OCI-LY7 (cell line): ENCODE results near the gene SSU72. TPM values are rescaled to one million over a fixed set of nuclear protein-coding genes. Genes with fewer than 3 reads are reported as not detected.

ENCODE experiments used
- BruUV-seq: library from RNA; stranded (reverse); fragments of 400-500 nt; replicated peaks from 2 replicates; lab custom pipeline; 2021; lab: Mats Ljungman, UMichigan
- CTCF ChIA-PET: fragments of 300-600 bp; sonication (Branson Sonifier 250); formaldehyde crosslinking; loops from one replicate; lab custom pipeline; 2022; ENCODE audit warnings: antibody characterized with exemption; ENCODE audit not compliant: unreplicated experiment; lab: Charles Lee
- POLR2A ChIA-PET: fragments of 300-600 bp; sonication (Branson Sonifier 250); formaldehyde crosslinking; loops from one replicate; lab custom pipeline; 2022; ENCODE audit warnings: antibody characterized with exemption; lab: Charles Lee
- DNase-seq: peaks from one replicate; pipeline ENCODE4 v3.0.0-alpha.2; 2015; ENCODE audit warnings: low spot score
- H2AFZ ChIP-seq: fragments of 200-600 bp; sonication (generic), shearing (Covaris generic); 2 replicates; pipeline ENCODE4 v1.6.1; 2014; ENCODE audit warnings: mild to moderate bottlenecking, antibody characterized with exemption, low read length, moderate library complexity
- H3K27ac ChIP-seq: fragments of 200-600 bp; sonication (generic); 2 replicates; pipeline ENCODE4 v1.5.1; 2014; ENCODE audit warnings: mixed run types, low read depth, mild to moderate bottlenecking, moderate library complexity, low read length, inconsistent platforms; ENCODE audit not compliant: poor library complexity, severe bottlenecking
- H3K36me3 ChIP-seq: fragments of 200-600 bp; sonication (generic); 2 replicates; pipeline ENCODE4 v1.6.1; 2014; ENCODE audit warnings: mild to moderate bottlenecking, antibody characterized with exemption, low read length, moderate library complexity, mixed read lengths; ENCODE audit not compliant: insufficient read depth
- H3K4me1 ChIP-seq: fragments of 200-600 bp; sonication (generic); 2 replicates; pipeline ENCODE4 v1.5.1; 2014; ENCODE audit warnings: mild to moderate bottlenecking, low read length; ENCODE audit not compliant: insufficient read depth, poor library complexity, severe bottlenecking
- H3K4me2 ChIP-seq: fragments of 200-600 bp; sonication (generic); 2 replicates; pipeline ENCODE4 v1.6.1; 2014; ENCODE audit warnings: mild to moderate bottlenecking, low read length
- H3K4me3 ChIP-seq: fragments of 200-600 bp; sonication (generic); 2 replicates; pipeline ENCODE4 v1.5.1; 2014; ENCODE audit warnings: mild to moderate bottlenecking, low read depth, low read length; ENCODE audit not compliant: poor library complexity, severe bottlenecking
- H3K79me2 ChIP-seq: fragments of 200-600 bp; sonication (generic); 2 replicates; pipeline ENCODE4 v1.6.1; 2016; ENCODE audit warnings: low read depth, mild to moderate bottlenecking, low read length, moderate library complexity, mixed read lengths; ENCODE audit not compliant: insufficient read depth
- H3K9me2 ChIP-seq: fragments of 200-600 bp; sonication (generic); 2 replicates; pipeline ENCODE4 v1.6.1; 2016; ENCODE audit warnings: mild to moderate bottlenecking, low read length, mixed read lengths; ENCODE audit not compliant: insufficient read depth
- H3K9me3 ChIP-seq: fragments of 200-600 bp; sonication (generic); 2 replicates; pipeline ENCODE4 v1.6.1; 2014; ENCODE audit warnings: mild to moderate bottlenecking, mixed run types, low read length, mixed read lengths
- H4K20me1 ChIP-seq: fragments of 200-600 bp; sonication (generic); 2 replicates; pipeline ENCODE4 v1.6.1; 2014; ENCODE audit warnings: mild to moderate bottlenecking, antibody characterized with exemption, low read length, moderate library complexity, mixed read lengths; ENCODE audit not compliant: insufficient read depth
- CTCF ChIP-seq: fragments of 200-600 bp; sonication (generic); conservative IDR thresholded peaks from 2 replicates; pipeline ENCODE4 v1.5.1; 2014; ENCODE audit warnings: mild to moderate bottlenecking, antibody characterized with exemption, low read length, moderate library complexity, mixed read lengths
- EZH2phosphoT487 ChIP-seq: fragments of 200-600 bp; sonication (generic); IDR thresholded peaks from 2 replicates; pipeline ENCODE4 v1.6.1; 2018; ENCODE audit warnings: low read depth, borderline replicate concordance, mild to moderate bottlenecking, mixed run types, antibody characterized with exemption, low read length, moderate library complexity, mixed read lengths
- intact Hi-C: fragments of 100-400 bp; cut with micrococcal nuclease; formaldehyde crosslinking; loops from one replicate; pipeline ENCODE4 v1.10.0; 2022; ENCODE audit not compliant: unreplicated experiment
- total RNA-seq, 2 experiments: library from RNA; depleted of rRNA in 1 of 2; stranded (reverse); fragments of >200 nt in 1 of 2; shearing (Covaris generic) in 1 of 2; gene quantifications; 2 replicates each; pipeline ENCODE4 v1.2.3, GENCODE V29; 2014 to 2022

Gene SSU72
- total RNA-seq, 2 experiments from 2014 or later: 97.7 to 149 TPM

- intact Hi-C loops: no loop called here
- ChIA-PET POLR2A (no interaction called here), CTCF (no interaction called here)
- Histone ChIP-seq H3K27ac (no peak overlapping the region), H3K36me3 (no peaks in the 10 kb centered on the region), H4K20me1 (no peaks in the 10 kb centered on the region), H3K4me3 (no peak overlapping the region), H3K9me2 (no peaks in the 10 kb centered on the region), H3K79me2 (no peaks in the 10 kb centered on the region), H3K9me3 (no peaks in the 10 kb centered on the region), H2AFZ (no peak overlapping the region), H3K4me2 (no peak overlapping the region), H3K4me1 (no peaks in the 10 kb centered on the region)
- no peak for DNase-seq
- BruUV-seq: no TSS peak
- TF ChIP-seq CTCF (no peak), EZH2phosphoT487 (no peak)
Measured at GRCh38 chr1:1582585-1583346, 8.1 kb upstream of the SSU72 start.

DNA sequence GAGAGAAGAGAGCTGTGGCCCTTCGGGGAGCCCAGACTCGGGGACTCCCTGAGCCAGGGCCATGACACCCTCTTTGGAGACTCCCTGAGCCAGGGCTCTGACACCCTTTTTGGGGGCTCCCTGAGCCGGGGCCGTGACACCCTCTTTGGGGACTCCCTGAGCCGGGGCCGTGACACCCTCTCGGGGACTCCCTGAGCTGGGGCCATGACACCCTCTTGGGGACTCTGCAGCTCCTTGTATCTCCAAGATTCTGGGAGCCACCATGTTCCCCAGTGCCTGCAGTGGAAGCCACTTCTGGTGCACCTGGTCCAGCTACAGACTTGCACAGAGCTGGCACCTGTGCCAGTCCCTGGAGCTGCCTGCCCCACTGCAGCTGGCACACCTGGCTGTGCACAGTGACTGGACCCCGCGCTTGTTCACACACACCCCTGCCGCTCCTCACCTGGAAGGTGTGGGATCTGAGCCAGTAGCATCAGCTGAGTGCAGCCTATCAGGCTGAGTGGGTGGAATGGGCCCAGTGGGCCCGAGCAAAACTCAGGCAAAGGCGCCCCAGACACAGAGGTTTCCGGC lies 3.8 kb upstream of the SSU72 start:
- peaks cover 2% of the 10 kb centered on the region for H3K4me1 ChIP-seq
- intact Hi-C loops: no loop called here
- no peak overlapping the region for H3K4me3 ChIP-seq
- H3K79me2 ChIP-seq: peaks cover 9% of the 10 kb centered on the region
- H3K9me3 ChIP-seq: no peaks in the 10 kb centered on the region
- CTCF ChIA-PET: interaction anchor here (1.0 kb wide), 1 partner anchor 50 kb away, joined by 3 read pairs; no protein-coding TSS in a partner anchor
- BruUV-seq: no TSS peak
- H3K27ac ChIP-seq: no peak overlapping the region
- H2AFZ ChIP-seq: no peak overlapping the region
- POLR2A ChIA-PET: interaction anchor here (0.8 kb wide), 1 partner anchor 10 kb away, joined by 3 read pairs; no protein-coding TSS in a partner anchor
- no peak for TF ChIP-seq EZH2phosphoT487
- TF ChIP-seq CTCF: no peak
- no peaks in the 10 kb centered on the region for H3K36me3 ChIP-seq
- no peak for DNase-seq
- H3K9me2 ChIP-seq: no peaks in the 10 kb centered on the region
- H4K20me1 ChIP-seq: no peaks in the 10 kb centered on the region
- no peak overlapping the region for H3K4me2 ChIP-seq
